ENCODE measurements around the gene AMMECR1L.

DNA sequence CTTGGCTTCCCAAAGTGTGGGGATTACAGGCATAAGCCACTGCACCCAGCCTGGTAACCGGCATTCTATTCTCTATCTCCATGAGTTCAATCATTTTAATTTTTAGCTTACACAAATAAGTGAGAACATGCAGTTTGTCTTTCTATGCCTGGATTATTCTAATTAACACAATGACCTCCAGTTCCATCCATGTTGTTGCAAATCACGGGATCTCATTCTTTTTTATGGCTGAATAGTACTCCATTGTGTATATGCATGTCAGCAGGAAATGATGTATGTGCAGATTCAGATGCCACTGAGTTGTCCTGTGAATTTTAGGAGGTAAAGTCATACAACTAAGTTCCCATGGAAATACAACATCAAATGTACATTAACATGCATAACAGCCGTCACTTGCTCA lies 24.7 kb upstream of the AMMECR1L start:
- TF ChIP-seq, protein P1, sequence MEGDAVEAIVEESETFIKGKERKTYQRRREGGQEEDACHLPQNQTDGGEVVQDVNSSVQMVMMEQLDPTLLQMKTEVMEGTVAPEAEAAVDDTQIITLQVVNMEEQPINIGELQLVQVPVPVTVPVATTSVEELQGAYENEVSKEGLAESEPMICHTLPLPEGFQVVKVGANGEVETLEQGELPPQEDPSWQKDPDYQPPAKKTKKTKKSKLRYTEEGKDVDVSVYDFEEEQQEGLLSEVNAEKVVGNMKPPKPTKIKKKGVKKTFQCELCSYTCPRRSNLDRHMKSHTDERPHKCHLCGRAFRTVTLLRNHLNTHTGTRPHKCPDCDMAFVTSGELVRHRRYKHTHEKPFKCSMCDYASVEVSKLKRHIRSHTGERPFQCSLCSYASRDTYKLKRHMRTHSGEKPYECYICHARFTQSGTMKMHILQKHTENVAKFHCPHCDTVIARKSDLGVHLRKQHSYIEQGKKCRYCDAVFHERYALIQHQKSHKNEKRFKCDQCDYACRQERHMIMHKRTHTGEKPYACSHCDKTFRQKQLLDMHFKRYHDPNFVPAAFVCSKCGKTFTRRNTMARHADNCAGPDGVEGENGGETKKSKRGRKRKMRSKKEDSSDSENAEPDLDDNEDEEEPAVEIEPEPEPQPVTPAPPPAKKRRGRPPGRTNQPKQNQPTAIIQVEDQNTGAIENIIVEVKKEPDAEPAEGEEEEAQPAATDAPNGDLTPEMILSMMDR (conservative IDR thresholded peaks at IDR 0.05; ENCODE audit: low read length): no peak
- no peak for TF ChIP-seq EZH2phosphoT487 (IDR thresholded peaks at IDR 0.05; ENCODE audit: borderline replicate concordance, low read depth, low read length)
